HepG2 (cell line): ENCODE results near the gene C22orf15. TPM values are rescaled to one million over a fixed set of nuclear protein-coding genes. Genes with fewer than 3 reads are reported as not detected.

Source experiments
- ATAC-seq: fragments of 200-7000 bp; cut with Tn5 transposase; 3 replicates; pipeline ENCODE4 v1.9.1; 2020; ENCODE audit warnings: mild to moderate bottlenecking, moderate library complexity
- BruUV-seq: library from RNA; stranded (reverse); fragments of 400-500 nt; replicated peaks from 2 replicates; lab custom pipeline; 2021; lab: Mats Ljungman, UMichigan
- CTCF ChIA-PET: fragments of 300-600 bp; formaldehyde crosslinking; extraction: SDS; loops from one replicate; lab custom pipeline; 2021; ENCODE audit warnings: low total read pairs, inconsistent platforms, low intra/inter-chr PET ratio; lab: Yijun Ruan, JAX
- POLR2A ChIA-PET: fragments of 350-600 bp; sonication (Branson Sonifier 250); formaldehyde crosslinking; loops from one replicate; lab custom pipeline; 2020; ENCODE audit warnings: antibody characterized with exemption, inconsistent platforms; lab: Yijun Ruan, JAX
- DNase-seq: peaks from one replicate; pipeline ENCODE4 v3.0.0-alpha.2; 2015; ENCODE audit warnings: low spot score
- FAIRE-seq: peaks from 3 replicates; lab custom pipeline; 2011; peaks lifted over from hg19 to GRCh38; lab: Jason Lieb, UNC
- H2AFZ ChIP-seq: one replicate; pipeline ENCODE4 v1.6.1; 2011; ENCODE audit warnings: low read length, inconsistent platforms
- H3K27ac ChIP-seq: fragments of 300-600 bp; 3 replicates; pipeline ENCODE4 v1.8.0; 2011; ENCODE audit warnings: mixed run types, mild to moderate bottlenecking, mixed read lengths, low read length, inconsistent platforms; ENCODE audit not compliant: insufficient read depth; ENCODE audit errors: extremely low read length
- H3K27me3 ChIP-seq, 2 experiments: fragments of 200-600 bp in 1 of 2; 2 replicates in 1 of 2; 3 replicates in 1 of 2; pipeline versions ENCODE4 v1.6.0 to v1.8.0; 2011; ENCODE audit warnings: low read length in 2 of 2, mild to moderate bottlenecking in 2 of 2, moderate library complexity in 2 of 2, inconsistent platforms in 1 of 2; ENCODE audit not compliant: insufficient read depth in 2 of 2, control insufficient read depth in 1 of 2
- H3K36me3 ChIP-seq, 2 experiments: fragments of 200-600 bp in 1 of 2; replicated peaks in 1 of 2; 2 replicates in 1 of 2; 3 replicates in 1 of 2; pipeline versions ENCODE4 v1.5.1 to v1.8.0; 2011; ENCODE audit warnings: low read length in 2 of 2, inconsistent platforms in 1 of 2; ENCODE audit not compliant: insufficient read depth in 2 of 2, control insufficient read depth in 1 of 2
- H3K4me1 ChIP-seq: 2 replicates; pipeline ENCODE4 v1.5.1; 2012; ENCODE audit warnings: low read length, inconsistent platforms; ENCODE audit not compliant: insufficient read depth
- H3K4me2 ChIP-seq: 2 replicates; pipeline ENCODE4 v1.6.0; 2011; ENCODE audit warnings: low read depth, low read length, inconsistent platforms
- H3K4me3 ChIP-seq, 3 experiments: fragments of 200-600 bp in 1 of 3; sonication (generic), shearing (Covaris generic) in 1 of 3; replicated peaks in 1 of 3; 2 replicates each; pipeline ENCODE4 v1.5.1; 2011 to 2016; ENCODE audit warnings: low read length in 3 of 3, inconsistent platforms in 2 of 3, low read depth in 2 of 3, mild to moderate bottlenecking in 2 of 3, control low read depth in 1 of 3, mixed read lengths in 1 of 3; ENCODE audit not compliant: insufficient read depth in 1 of 3
- H3K79me2 ChIP-seq: one replicate; pipeline ENCODE4 v1.6.1; 2011; ENCODE audit warnings: low read length, inconsistent platforms; ENCODE audit not compliant: insufficient read depth
- H3K9ac ChIP-seq: 2 replicates; pipeline ENCODE4 v1.6.0; 2011; ENCODE audit warnings: mild to moderate bottlenecking, low read depth, low read length, inconsistent platforms; ENCODE audit not compliant: insufficient read depth
- H3K9me3 ChIP-seq: 2 replicates; pipeline ENCODE4 v1.5.1; 2012; ENCODE audit warnings: mild to moderate bottlenecking, low read length
- H4K20me1 ChIP-seq: 2 replicates; pipeline ENCODE4 v1.6.0; 2011; ENCODE audit warnings: inconsistent platforms, mild to moderate bottlenecking, low read length, moderate library complexity; ENCODE audit not compliant: insufficient read depth
- CBX5 ChIP-seq: sonication (generic); formaldehyde crosslinking; IDR thresholded peaks from 2 replicates; pipeline ENCODE4 v1.4.0; 2020; ENCODE audit warnings: missing genetic modification reagents, borderline replicate concordance
- JUN ChIP-seq: sonication (generic); formaldehyde crosslinking; IDR thresholded peaks from 2 replicates; pipeline ENCODE4 v1.4.0; 2020; ENCODE audit warnings: mild to moderate bottlenecking, missing genetic modification reagents
- KMT2B ChIP-seq: IDR thresholded peaks from 2 replicates; pipeline ENCODE4 v1.6.1; 2016; ENCODE audit warnings: missing genetic modification reagents, missing compliant biosample characterization
- LCORL ChIP-seq, 2 experiments: fragments of 450-650 bp in 1 of 2; sonication (generic) in 1 of 2; formaldehyde crosslinking in 1 of 2; IDR thresholded peaks; 2 replicates each; pipeline versions ENCODE4 v1.5.0 to v1.6.1; 2017 to 2020; ENCODE audit warnings: antibody characterized with exemption in 1 of 2, missing genetic modification reagents in 1 of 2
- MEIS2 ChIP-seq: sonication (generic); formaldehyde crosslinking; IDR thresholded peaks from 2 replicates; pipeline ENCODE4 v1.9.0; 2021; ENCODE audit warnings: mild to moderate bottlenecking, missing genetic modification reagents
- SIN3A ChIP-seq: IDR thresholded peaks from 2 replicates; pipeline ENCODE4 v1.6.1; 2011; ENCODE audit warnings: low read depth, mild to moderate bottlenecking, control low read depth, low read length, borderline replicate concordance
- SP1 ChIP-seq, 2 experiments: fragments of 450-650 bp in 1 of 2; sonication (generic) in 1 of 2; formaldehyde crosslinking in 1 of 2; IDR thresholded peaks; 2 replicates each; pipeline versions ENCODE4 v1.4.0 to v1.6.1; 2016 to 2020; ENCODE audit warnings: missing genetic modification reagents in 1 of 2
- SRSF9 ChIP-seq: fragments of 200-400 bp; formaldehyde crosslinking; IDR thresholded peaks from 2 replicates; pipeline ENCODE4 v1.6.1; 2018; ENCODE audit warnings: borderline replicate concordance, mild to moderate bottlenecking, low read depth, low read length; ENCODE audit not compliant: insufficient read depth, poor library complexity, severe bottlenecking
- ZNF430 ChIP-seq: sonication (generic); formaldehyde crosslinking; IDR thresholded peaks from 2 replicates; pipeline ENCODE4 v1.9.0; 2021; ENCODE audit warnings: mild to moderate bottlenecking, missing genetic modification reagents
- ZNF589 ChIP-seq: sonication (generic); formaldehyde crosslinking; conservative IDR thresholded peaks from 2 replicates; pipeline ENCODE4 v1.8.0; 2022; ENCODE audit warnings: mild to moderate bottlenecking, moderate library complexity, missing genetic modification reagents
- WGBS: methylation state at CpG from one replicate; pipeline ENCODE4 v1.1.6; 2017; ENCODE audit warnings: low lambda C conversion rate; 5-methylcytosine and 5-hydroxymethylcytosine counted together
- in situ Hi-C: cut with HindIII; loops from 2 replicates; pipeline ENCODE4 v1.10.0; 2017; ENCODE audit warnings: low pct_unique_long_range_greater_than_20kb; ENCODE audit not compliant: extremely low pct_ligation_motif_present
- intact Hi-C: fragments of 100-400 bp; cut with micrococcal nuclease; formaldehyde crosslinking; loops from one replicate; pipeline ENCODE4 v1.10.0; 2022; ENCODE audit not compliant: unreplicated experiment
- polyA plus RNA-seq, 8 experiments: library from polyadenylated mRNA; depleted of rRNA in 3 of 8; stranded (reverse) in 7 of 8; unstranded in 1 of 8; fragments of >200 nt; fragmentation: Illumina TruSeq in 4 of 8; extraction: Trizol in 4 of 8; gene quantifications; 2 replicates each; pipeline versions ENCODE4 v1.2.1 to v1.2.3, GENCODE V29; 2011 to 2016; ENCODE audit warnings: low read depth in 4 of 8, missing spikeins in 1 of 8, mixed read lengths in 1 of 8; ENCODE audit not compliant: insufficient read depth in 1 of 8
- total RNA-seq, 5 experiments: library from RNA; depleted of rRNA; stranded (reverse); fragments of >200 nt; fragmentation: Illumina TruSeq; extraction: Trizol; gene quantifications; 2 replicates each; pipeline ENCODE4 v1.2.3, GENCODE V29; 2016; ENCODE audit warnings: low read depth in 1 of 5
- TF ChIP-seq, protein P1 (sequence below): sonication (generic); formaldehyde crosslinking; IDR thresholded peaks from 2 replicates; pipeline ENCODE4 v1.5.0; 2020; ENCODE audit warnings: mild to moderate bottlenecking, missing genetic modification reagents, borderline replicate concordance

The C22orf15 gene
- total and polyA plus RNA-seq, 2 of the 13 experiments (the other 11 are each of a cell fraction or from before 2014, with no cell fraction given), result not detected

DNA sequence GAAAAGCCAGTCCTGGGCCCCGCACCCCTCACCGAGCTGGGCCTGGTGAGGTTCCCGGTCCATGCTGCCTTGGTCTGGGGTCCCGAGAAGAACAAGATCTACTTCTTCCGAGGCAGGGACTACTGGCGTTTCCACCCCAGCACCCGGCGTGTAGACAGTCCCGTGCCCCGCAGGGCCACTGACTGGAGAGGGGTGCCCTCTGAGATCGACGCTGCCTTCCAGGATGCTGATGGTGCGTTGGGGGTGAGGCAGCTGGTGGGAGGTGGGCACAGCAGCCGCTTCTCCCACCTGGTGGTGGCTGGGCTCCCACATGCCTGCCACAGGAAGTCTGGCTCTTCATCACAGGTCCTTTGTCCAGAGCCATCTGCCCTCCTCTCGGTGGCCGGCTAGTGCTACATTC is 19.5 kb downstream of the C22orf15 start:
- peaks cover under 1% of the 10 kb centered on the region; the same call in 1 of the 2 replicates for H4K20me1 ChIP-seq
- no peaks in the 10 kb centered on the region for H3K36me3 ChIP-seq
- no TSS peak for BruUV-seq
- in situ Hi-C loops, result loop anchor here (5.0 kb wide), 1 partner anchor 65 kb away; no protein-coding TSS in a partner anchor
- CTCF ChIA-PET, result no interaction called here
- 93% methylated on average over 7 of the region's 16 CpGs for WGBS
- FAIRE-seq, result no peak
- H3K9ac ChIP-seq, result no peak overlapping the region
- no peak for ATAC-seq
- TF ChIP-seq JUN (CRISPR knock-in tag) (no peak), ZNF589 (CRISPR knock-in tag) (no peak), ZNF430 (CRISPR knock-in tag) (no peak), KMT2B (CRISPR knock-in tag) (no peak)
- POLR2A ChIA-PET, result no interaction called here
- no peak overlapping the region for H3K4me2 ChIP-seq
- intact Hi-C loops, result no loop called here
- no peak overlapping the region for H2AFZ ChIP-seq
- peaks cover 69% of the 10 kb centered on the region for H3K4me1 ChIP-seq
- H3K4me3 ChIP-seq, result no peak overlapping the region
- H3K9me3 ChIP-seq, result no peaks in the 10 kb centered on the region
- H3K27me3 ChIP-seq, result no peaks in the 10 kb centered on the region
- DNase-seq, result no peak
- H3K27ac ChIP-seq, result no peak overlapping the region
- H3K79me2 ChIP-seq, result no peaks in the 10 kb centered on the region

DNA sequence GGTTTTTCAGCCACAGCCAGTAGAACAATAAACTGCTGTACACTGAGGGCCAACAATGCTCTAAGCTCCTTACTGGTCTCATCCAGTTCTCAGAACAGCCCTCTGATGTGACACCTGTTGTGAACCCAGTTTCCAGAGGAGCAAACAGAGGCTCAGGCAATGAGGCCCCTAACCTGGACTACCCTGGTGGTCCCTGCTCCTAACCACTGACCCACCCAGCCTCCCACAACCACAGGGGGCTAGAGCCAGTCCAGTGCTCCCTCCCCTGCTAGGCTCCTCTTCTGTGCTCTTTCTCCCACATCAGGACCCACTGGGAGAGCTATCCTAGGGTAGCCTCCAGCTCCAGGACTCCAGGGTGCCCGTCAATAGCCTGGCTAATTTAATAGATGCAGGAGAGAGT is 19.9 kb downstream of the C22orf15 start:
- H3K27me3 ChIP-seq, result no peaks in the 10 kb centered on the region
- no peak for FAIRE-seq
- peaks cover 4% of the 10 kb centered on the region for H3K79me2 ChIP-seq
- DNase-seq, result no peak
- POLR2A ChIA-PET, result no interaction called here
- no peak overlapping the region for H3K4me3 ChIP-seq
- no peak for ATAC-seq
- no peaks in the 10 kb centered on the region for H3K36me3 ChIP-seq
- no peaks in the 10 kb centered on the region for H3K9me3 ChIP-seq
- intact Hi-C loops, result no loop called here
- no peak overlapping the region for H3K9ac ChIP-seq
- 100% methylated on average over 1 of the region's 1 CpG for WGBS
- peaks cover 5% of the 10 kb centered on the region for H4K20me1 ChIP-seq
- no peak overlapping the region for H3K4me2 ChIP-seq
- CTCF ChIA-PET, result no interaction called here
- in situ Hi-C loops, result loop anchor here (5.0 kb wide), 1 partner anchor 65 kb away; no protein-coding TSS in a partner anchor
- no peak overlapping the region for H3K27ac ChIP-seq
- no TSS peak for BruUV-seq
- no peak overlapping the region for H2AFZ ChIP-seq
- H3K4me1 ChIP-seq, result peaks cover 70% of the 10 kb centered on the region
- TF ChIP-seq, protein P1, sequence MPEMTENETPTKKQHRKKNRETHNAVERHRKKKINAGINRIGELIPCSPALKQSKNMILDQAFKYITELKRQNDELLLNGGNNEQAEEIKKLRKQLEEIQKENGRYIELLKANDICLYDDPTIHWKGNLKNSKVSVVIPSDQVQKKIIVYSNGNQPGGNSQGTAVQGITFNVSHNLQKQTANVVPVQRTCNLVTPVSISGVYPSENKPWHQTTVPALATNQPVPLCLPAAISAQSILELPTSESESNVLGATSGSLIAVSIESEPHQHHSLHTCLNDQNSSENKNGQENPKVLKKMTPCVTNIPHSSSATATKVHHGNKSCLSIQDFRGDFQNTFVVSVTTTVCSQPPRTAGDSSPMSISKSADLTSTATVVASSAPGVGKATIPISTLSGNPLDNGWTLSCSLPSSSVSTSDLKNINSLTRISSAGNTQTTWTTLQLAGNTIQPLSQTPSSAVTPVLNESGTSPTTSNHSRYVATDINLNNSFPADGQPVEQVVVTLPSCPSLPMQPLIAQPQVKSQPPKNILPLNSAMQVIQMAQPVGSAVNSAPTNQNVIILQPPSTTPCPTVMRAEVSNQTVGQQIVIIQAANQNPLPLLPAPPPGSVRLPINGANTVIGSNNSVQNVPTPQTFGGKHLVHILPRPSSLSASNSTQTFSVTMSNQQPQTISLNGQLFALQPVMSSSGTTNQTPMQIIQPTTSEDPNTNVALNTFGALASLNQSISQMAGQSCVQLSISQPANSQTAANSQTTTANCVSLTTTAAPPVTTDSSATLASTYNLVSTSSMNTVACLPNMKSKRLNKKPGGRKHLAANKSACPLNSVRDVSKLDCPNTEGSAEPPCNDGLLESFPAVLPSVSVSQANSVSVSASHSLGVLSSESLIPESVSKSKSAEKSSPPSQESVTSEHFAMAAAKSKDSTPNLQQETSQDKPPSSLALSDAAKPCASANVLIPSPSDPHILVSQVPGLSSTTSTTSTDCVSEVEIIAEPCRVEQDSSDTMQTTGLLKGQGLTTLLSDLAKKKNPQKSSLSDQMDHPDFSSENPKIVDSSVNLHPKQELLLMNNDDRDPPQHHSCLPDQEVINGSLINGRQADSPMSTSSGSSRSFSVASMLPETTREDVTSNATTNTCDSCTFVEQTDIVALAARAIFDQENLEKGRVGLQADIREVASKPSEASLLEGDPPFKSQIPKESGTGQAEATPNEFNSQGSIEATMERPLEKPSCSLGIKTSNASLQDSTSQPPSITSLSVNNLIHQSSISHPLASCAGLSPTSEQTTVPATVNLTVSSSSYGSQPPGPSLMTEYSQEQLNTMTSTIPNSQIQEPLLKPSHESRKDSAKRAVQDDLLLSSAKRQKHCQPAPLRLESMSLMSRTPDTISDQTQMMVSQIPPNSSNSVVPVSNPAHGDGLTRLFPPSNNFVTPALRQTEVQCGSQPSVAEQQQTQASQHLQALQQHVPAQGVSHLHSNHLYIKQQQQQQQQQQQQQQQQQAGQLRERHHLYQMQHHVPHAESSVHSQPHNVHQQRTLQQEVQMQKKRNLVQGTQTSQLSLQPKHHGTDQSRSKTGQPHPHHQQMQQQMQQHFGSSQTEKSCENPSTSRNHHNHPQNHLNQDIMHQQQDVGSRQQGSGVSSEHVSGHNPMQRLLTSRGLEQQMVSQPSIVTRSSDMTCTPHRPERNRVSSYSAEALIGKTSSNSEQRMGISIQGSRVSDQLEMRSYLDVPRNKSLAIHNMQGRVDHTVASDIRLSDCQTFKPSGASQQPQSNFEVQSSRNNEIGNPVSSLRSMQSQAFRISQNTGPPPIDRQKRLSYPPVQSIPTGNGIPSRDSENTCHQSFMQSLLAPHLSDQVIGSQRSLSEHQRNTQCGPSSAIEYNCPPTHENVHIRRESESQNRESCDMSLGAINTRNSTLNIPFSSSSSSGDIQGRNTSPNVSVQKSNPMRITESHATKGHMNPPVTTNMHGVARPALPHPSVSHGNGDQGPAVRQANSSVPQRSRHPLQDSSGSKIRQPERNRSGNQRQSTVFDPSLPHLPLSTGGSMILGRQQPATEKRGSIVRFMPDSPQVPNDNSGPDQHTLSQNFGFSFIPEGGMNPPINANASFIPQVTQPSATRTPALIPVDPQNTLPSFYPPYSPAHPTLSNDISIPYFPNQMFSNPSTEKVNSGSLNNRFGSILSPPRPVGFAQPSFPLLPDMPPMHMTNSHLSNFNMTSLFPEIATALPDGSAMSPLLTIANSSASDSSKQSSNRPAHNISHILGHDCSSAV (CRISPR knock-in tag), result no peak
- TF ChIP-seq SP1 (IDR thresholded peaks at IDR 0.05) (no peak), SP1 (CRISPR knock-in tag; IDR thresholded peaks at IDR 0.05) (no peak), MEIS2 (CRISPR knock-in tag) (no peak), SRSF9 (no peak), SIN3A (no peak), LCORL (IDR thresholded peaks at IDR 0.05) (no peak), LCORL (CRISPR knock-in tag; IDR thresholded peaks at IDR 0.05) (no peak), CBX5 (CRISPR knock-in tag) (no peak)
